NCI-H524 (cell line): Measurements from ENCODE around the gene NUP88.

Source experiments
- DNase-seq, 2 experiments: peaks; one replicate each; lab custom pipeline; 2025; lab: John Stamatoyannopoulos, UW

NUP88 gene

GRCh38 chr17:5419959-5420653 lies 644 bp upstream of the NUP88 start, which contains the start of gene RPAIN:
TSS of gene RPAIN (plus strand) at chr17:5420182. CDS start at chr17:5420211, 29 bp downstream.
- DNase-seq = peak; percentile 77 to 86

DNA sequence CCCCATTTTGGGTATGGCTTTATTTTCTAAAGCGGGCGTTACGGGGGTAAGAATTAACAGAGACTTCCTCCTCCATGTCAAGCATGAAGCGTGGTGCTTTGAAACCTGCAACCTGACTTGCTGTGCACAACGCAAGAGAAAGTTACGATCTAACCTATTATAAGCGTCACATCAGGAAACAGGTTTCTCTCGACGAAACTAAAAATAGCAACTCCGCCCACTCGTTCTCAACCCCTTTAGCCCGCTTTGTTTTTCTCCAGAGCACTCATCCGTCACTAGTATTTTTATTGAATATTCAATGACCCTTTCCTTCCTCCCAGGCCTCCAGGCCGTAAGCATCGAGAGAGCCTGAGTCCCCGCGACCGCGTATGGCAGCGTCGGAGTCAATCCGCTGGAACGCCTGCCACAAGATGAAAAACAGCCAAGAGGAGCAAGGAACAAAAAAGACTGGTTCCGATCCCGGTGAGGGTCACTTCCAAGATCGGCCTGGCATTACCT lies 555 bp downstream of the NUP88 start:
- peak in 1 of 2 experiments; percentile 21 for DNase-seq

DNA sequence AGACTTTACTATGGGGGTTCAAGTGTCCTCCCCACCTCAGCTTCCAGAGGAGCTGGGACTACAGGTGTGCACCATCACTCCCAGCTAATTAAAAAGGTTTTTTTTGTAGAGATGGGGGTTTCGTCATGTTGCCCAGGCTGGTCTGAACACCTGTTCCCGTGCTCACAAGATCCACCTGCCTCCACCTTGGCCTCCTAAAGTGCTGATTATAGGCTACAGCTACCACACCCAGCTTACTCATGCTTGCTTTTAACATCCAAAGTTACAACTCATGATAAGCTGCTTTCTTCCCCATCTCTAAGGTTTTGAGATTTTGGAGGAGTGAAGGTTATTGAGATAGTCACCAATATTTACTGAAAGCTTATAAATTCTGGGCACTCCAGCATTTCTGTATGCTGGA lies 2.6 kb downstream of the NUP88 start:
- no peak for DNase-seq

- DNase-seq = no peak
These were observed 5.8 kb downstream of the NUP88 start for GRCh38 chr17:5413682-5414081.

- DNase-seq = no peak
These were observed 8.7 kb downstream of the NUP88 start for GRCh38 chr17:5410594-5411272.

- no peak for DNase-seq
These were observed 11.3 kb downstream of the NUP88 start for GRCh38 chr17:5408186-5408585.

- no peak for DNase-seq
These were observed 14.1 kb downstream of the NUP88 start for GRCh38 chr17:5405400-5405799.

- DNase-seq = no peak
These were observed 19.7 kb downstream of the NUP88 start for GRCh38 chr17:5399767-5400166.

DNA sequence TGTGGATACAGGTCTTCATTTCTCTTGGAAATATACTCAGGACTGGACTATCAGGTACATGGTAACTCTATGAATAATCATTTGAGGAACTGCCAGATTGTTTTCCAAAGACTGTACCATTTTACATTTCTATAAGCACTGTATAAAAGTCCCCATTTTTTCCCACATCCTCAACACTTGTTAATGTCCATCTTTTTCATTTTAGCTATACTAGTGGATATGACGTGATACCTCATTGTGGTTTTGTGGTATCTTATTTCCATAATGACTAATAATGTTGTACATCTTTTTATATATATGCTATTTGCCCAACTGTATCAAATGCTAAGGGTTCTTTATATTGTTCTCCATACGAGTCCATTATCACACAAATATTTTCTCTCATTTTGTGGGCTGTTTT lies 22.9 kb downstream of the NUP88 start:
- no peak for DNase-seq

DNA sequence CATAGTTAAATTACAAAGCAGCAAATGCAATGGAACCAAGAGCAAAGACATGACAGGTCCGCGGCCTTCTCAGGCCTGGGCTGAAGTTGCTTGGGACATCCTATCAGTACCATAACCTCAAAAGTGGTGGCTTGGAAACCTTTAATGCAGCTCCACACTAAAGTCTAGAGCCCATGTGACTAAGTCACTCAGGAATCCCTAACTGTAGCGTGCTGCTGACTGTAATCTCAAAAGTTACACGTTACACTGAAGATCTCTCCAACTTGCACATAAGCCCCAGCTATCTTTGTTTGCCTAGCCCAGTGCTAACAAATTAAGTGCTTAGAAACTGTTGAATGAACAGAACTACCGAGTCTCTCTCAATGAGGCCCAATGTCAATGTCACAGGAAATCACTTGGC lies 27.8 kb downstream of the NUP88 start:
- DNase-seq = no peak

- no peak for DNase-seq
These were observed 37.9 kb downstream of the NUP88 start for GRCh38 chr17:5381542-5381941.

DNA sequence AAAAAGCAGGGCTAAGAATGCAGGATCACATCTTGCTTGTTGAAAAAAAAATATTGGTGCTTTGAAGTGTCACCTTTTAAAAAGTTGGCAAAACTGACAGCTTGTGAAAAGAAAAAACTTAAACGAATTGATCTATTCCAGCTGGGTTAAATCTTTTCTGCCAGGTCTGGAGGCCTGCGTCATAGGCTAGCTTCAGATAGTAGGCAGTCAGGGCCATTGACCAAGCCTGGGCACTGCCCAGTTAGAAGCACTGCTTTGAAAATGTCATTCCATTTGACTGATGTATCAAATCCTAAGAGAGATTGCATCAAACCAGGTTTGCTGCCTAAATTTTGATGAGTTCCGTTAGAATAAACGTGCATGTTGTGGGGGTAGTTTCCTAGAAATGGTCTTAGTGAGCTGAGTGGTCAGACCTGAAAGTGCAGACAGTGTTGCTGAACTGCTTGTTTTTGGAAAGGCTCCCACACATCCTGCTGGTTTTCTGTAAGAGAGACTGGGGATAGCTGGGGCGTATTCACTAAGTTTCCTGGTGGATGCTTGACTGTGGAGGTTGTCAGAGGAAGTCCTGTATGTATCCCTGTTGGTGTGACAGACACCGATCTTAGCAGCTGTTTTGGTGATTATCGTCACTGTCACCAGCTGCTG lies 38.8 kb downstream of the NUP88 start:
- DNase-seq = peak in 1 of 2 experiments; percentile 44

DNA sequence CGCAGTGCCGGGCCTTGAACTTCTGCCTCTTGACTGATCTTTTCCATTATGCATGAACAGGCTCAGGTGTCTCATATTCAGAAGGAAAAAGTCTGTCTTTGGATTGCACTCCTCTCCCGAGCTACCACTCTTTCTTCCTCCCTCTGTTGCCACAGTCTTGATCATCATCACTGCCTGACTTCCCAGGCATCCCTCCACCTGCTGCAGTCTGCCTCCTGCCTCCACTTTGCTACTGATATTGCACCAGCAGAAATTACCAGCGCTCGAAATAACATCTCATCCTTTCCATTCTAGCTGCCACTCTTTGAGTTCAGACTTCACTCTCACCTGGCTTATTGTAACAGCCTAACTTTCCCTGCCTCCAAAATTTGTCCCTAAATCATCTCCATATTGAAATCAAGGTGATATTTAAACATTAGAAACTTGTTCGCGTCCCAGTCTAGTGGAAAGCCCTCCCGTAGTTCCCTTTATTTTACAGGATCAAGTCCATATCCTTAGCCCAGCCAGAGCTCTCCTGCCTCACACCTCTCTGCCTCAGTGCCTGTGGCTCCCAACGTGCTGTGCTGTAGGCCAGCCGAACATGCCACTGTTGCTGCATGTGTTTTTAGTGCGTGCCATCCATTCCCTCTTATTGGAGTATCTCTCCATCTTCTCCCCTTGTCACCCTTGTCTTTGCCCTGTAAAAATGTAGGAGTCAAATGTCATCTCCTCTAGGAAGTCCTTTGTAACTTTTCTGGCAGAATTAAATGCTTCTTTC lies 39.9 kb downstream of the NUP88 start:
- DNase-seq = no peak

- no peak for DNase-seq
These were observed 40.8 kb downstream of the NUP88 start for GRCh38 chr17:5378566-5379207.

GRCh38 chr17:5373112-5373511 lies 46.4 kb downstream of the NUP88 start:
- no peak for DNase-seq

GRCh38 chr17:5370411-5370810 lies 49.1 kb downstream of the NUP88 start:
- DNase-seq = no peak

DNA sequence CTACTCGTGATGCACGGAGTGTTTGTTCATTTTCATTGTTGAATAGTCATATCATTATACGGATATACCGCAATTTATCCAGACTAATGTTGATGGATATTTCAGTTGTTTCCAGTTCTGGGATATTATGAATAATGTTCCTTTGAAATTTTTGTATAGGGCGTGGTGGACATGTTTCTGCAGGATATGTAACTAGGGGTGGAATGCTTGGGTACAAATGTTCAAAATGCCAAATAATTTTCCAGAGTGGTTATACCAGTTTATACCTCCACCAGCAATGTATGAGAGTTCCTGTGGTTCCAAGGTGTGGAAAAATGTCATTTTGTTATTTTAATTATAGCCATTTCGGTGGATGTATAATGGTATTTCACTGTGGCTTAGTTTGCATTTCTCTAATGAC lies 53.6 kb downstream of the NUP88 start:
- DNase-seq = no peak

- no peak for DNase-seq
These were observed 54.8 kb downstream of the NUP88 start for GRCh38 chr17:5364696-5365095.

GRCh38 chr17:5364156-5364555 lies 55.3 kb downstream of the NUP88 start:
- no peak for DNase-seq

GRCh38 chr17:5362162-5362811 lies 57.2 kb downstream of the NUP88 start:
- no peak for DNase-seq

DNA sequence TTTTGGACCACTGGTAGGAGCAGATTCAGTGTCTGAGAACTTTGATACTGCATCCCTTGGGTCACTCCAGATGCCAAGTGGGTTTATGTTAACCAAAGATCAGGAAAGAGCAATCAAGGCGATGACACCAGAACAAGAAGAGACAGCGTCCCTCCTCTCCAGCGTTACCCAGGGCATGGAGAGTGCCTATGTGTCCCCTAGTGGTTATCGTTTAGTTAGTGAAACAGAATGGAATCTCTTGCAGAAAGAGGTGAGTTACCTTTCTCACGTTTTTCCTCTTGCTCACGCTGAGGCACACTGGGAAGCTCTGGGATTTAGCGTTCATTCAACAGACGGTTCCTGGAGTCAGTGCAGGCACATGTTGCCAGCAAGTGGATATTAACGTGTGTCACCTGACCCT lies 58.0 kb downstream of the NUP88 start:
- no peak for DNase-seq
